HEK293T (cell line): ENCODE results near the gene CNNM4.

Source experiments
- CTCF ChIA-PET: fragments of 350-600 bp; formaldehyde crosslinking; extraction: SDS; loops from one replicate; lab custom pipeline; 2021; ENCODE audit warnings: antibody characterized with exemption, inconsistent platforms; lab: Yijun Ruan, JAX
- POLR2A ChIA-PET: fragments of 350-600 bp; formaldehyde crosslinking; extraction: SDS; loops from one replicate; lab custom pipeline; 2020; ENCODE audit warnings: antibody characterized with exemption, inconsistent platforms; lab: Yijun Ruan, JAX
- DNase-seq: peaks from one replicate; pipeline ENCODE4 v3.0.0; 2012; ENCODE audit warnings: mixed read lengths; ENCODE audit errors: extremely low spot score
- ARNT ChIP-seq: fragments of 450-650 bp; IDR thresholded peaks from 2 replicates; pipeline ENCODE4 v1.6.1; 2017; ENCODE audit warnings: mild to moderate bottlenecking
- BHLHE40 ChIP-seq: fragments of 450-650 bp; IDR thresholded peaks from 2 replicates; pipeline ENCODE4 v1.6.1; 2016; ENCODE audit warnings: mild to moderate bottlenecking, moderate library complexity, borderline replicate concordance
- CTBP1 ChIP-seq: fragments of 450-650 bp; IDR thresholded peaks from 2 replicates; pipeline ENCODE4 v1.6.1; 2016; ENCODE audit warnings: borderline replicate concordance
- ELF4 ChIP-seq: fragments of 450-650 bp; IDR thresholded peaks from 2 replicates; pipeline ENCODE4 v1.6.1; 2017; ENCODE audit warnings: antibody characterized with exemption
- FOXA1 ChIP-seq: fragments of 450-650 bp; IDR thresholded peaks from 2 replicates; pipeline ENCODE4 v1.6.1; 2016; ENCODE audit warnings: mild to moderate bottlenecking
- FOXK2 ChIP-seq: fragments of 450-650 bp; IDR thresholded peaks from 2 replicates; pipeline ENCODE4 v1.6.1; 2016; ENCODE audit warnings: mild to moderate bottlenecking
- FOXM1 ChIP-seq: fragments of 450-650 bp; IDR thresholded peaks from 2 replicates; pipeline ENCODE4 v1.6.1; 2017; ENCODE audit warnings: mild to moderate bottlenecking, borderline replicate concordance
- HDGF ChIP-seq: fragments of 450-650 bp; IDR thresholded peaks from 2 replicates; pipeline ENCODE4 v1.6.1; 2017; ENCODE audit warnings: antibody characterized with exemption, borderline replicate concordance
- L3MBTL2 ChIP-seq: fragments of 450-650 bp; conservative IDR thresholded peaks from 2 replicates; pipeline ENCODE4 v1.6.1; 2016; ENCODE audit warnings: mild to moderate bottlenecking
- LEF1 ChIP-seq: fragments of 450-650 bp; IDR thresholded peaks from 2 replicates; pipeline ENCODE4 v1.6.1; 2017; ENCODE audit warnings: mild to moderate bottlenecking, borderline replicate concordance
- NFRKB ChIP-seq: fragments of 450-650 bp; IDR thresholded peaks from 2 replicates; pipeline ENCODE4 v1.6.1; 2016; ENCODE audit warnings: mild to moderate bottlenecking, moderate library complexity
- PKNOX1 ChIP-seq: fragments of 450-650 bp; IDR thresholded peaks from 2 replicates; pipeline ENCODE4 v1.6.1; 2016
- SP1 ChIP-seq: fragments of 450-650 bp; IDR thresholded peaks from 2 replicates; pipeline ENCODE4 v1.6.1; 2017
- SUZ12 ChIP-seq: fragments of 450-650 bp; IDR thresholded peaks from 2 replicates; pipeline ENCODE4 v1.6.1; 2016; ENCODE audit warnings: mild to moderate bottlenecking
- TARDBP ChIP-seq: fragments of 450-650 bp; IDR thresholded peaks from 2 replicates; pipeline ENCODE4 v1.6.1; 2016
- ZNF384 ChIP-seq: fragments of 450-650 bp; IDR thresholded peaks from 2 replicates; pipeline ENCODE4 v1.6.1; 2016

CNNM4 gene

GRCh38 chr2:96770442-96771202 is 9.9 kb downstream of the CNNM4 start:
- POLR2A ChIA-PET: interaction anchor here (1.0 kb wide), 1 partner anchor 10 kb away, joined by 4 read pairs; the partner anchor contains the start of gene CNNM4
- CTCF ChIA-PET: no interaction called here
- TF ChIP-seq SUZ12 (no peak), CTBP1 (no peak), FOXM1 (no peak), SP1 (no peak), FOXA1 (no peak), HDGF (no peak), LEF1 (no peak), ARNT (no peak), ELF4 (no peak), FOXK2 (no peak), NFRKB (no peak), TARDBP (no peak), PKNOX1 (no peak), BHLHE40 (no peak), L3MBTL2 (no peak), ZNF384 (no peak)
- no peak for DNase-seq

GRCh38 chr2:96771796-96772618 is 11.3 kb downstream of the CNNM4 start:
- CTCF ChIA-PET: no interaction called here
- TF ChIP-seq CTBP1 (no peak), ELF4 (no peak), BHLHE40 (no peak), FOXA1 (no peak), HDGF (no peak), FOXM1 (no peak), NFRKB (no peak), SP1 (no peak), SUZ12 (no peak), TARDBP (no peak), FOXK2 (no peak), LEF1 (no peak), ZNF384 (no peak), PKNOX1 (no peak)
- POLR2A ChIA-PET: no interaction called here
- no peak for DNase-seq

- ChIA-PET CTCF (interaction anchor here (3.3 kb wide), 1 partner anchor 9 kb away, joined by 25 read pairs; no protein-coding TSS in a partner anchor), POLR2A (interaction anchor here (1.2 to 1.4 kb wide), 3 partner anchors 10 to 43 kb away, joined by 3 to 9 read pairs (median 4); partner anchors contain the start of genes CNNM3 and CNNM4)
- TF ChIP-seq PKNOX1 (no peak), LEF1 (no peak), SP1 (no peak), HDGF (no peak), FOXK2 (no peak), ZNF384 (no peak), TARDBP (no peak), L3MBTL2 (no peak), BHLHE40 (no peak), SUZ12 (no peak), FOXA1 (no peak), FOXM1 (no peak)
- no peak for DNase-seq
Measured at GRCh38 chr2:96772903-96773671, 12.4 kb downstream of the CNNM4 start.

- POLR2A ChIA-PET: interaction anchor here (1.2 to 1.4 kb wide), 3 partner anchors 11 to 43 kb away, joined by 3 to 9 read pairs (median 4); partner anchors contain the start of genes CNNM3 and CNNM4
- no peak for DNase-seq
- TF ChIP-seq PKNOX1: no peak
- TF ChIP-seq ZNF384: no peak
- no peak for TF ChIP-seq FOXM1
- no peak for TF ChIP-seq TARDBP
- no peak for TF ChIP-seq L3MBTL2
- TF ChIP-seq ARNT: no peak
- no peak for TF ChIP-seq LEF1
- no peak for TF ChIP-seq HDGF
- no peak for TF ChIP-seq CTBP1
- no peak for TF ChIP-seq SP1
- no peak for TF ChIP-seq BHLHE40
- no peak for TF ChIP-seq FOXA1
- TF ChIP-seq SUZ12: no peak
- TF ChIP-seq FOXK2: no peak
- TF ChIP-seq NFRKB: no peak
- CTCF ChIA-PET: interaction anchor here (3.3 kb wide), 1 partner anchor 10 kb away, joined by 25 read pairs; no protein-coding TSS in a partner anchor
Measured at GRCh38 chr2:96773922-96774321, 13.2 kb downstream of the CNNM4 start.
